Activated T-helper 2 cell treated with anti-CD3 and anti-CD28 coated beads, Interferon-gamma antibody, Interleukin-2, Interleukin-4, amounts not matched to agents 10 μg/mL and 5 μg/mL and 100 μg/mL, durations not matched to agents 14 hours and 24 hours and 36 hours (primary cell): ENCODE measurements around the gene LIN28A. TPM values are rescaled to one million over a fixed set of nuclear protein-coding genes. Genes with fewer than 3 reads are reported as not detected.
A peak's percentile ranks its signal among the peaks of the same experiment; 100 is the strongest.
"Not testable (repeated sequence)": the region's sequence is repeated elsewhere in the genome, so short reads cannot be mapped to it uniquely, and the experiment has no call there.

ENCODE experiments used
- DNase-seq: peaks from one replicate; pipeline ENCODE4 v3.0.0; 2021; ENCODE audit warnings: low spot score
- H3K27ac Mint-ChIP-seq: one replicate; pipeline ENCODE4 v1.8.0; 2021; ENCODE audit warnings: mixed read lengths
- H3K27me3 Mint-ChIP-seq: one replicate; pipeline ENCODE4 v1.8.0; 2021; ENCODE audit warnings: low read depth, mixed read lengths
- H3K36me3 Mint-ChIP-seq: one replicate; pipeline ENCODE4 v1.8.0; 2021; ENCODE audit warnings: low read depth, mixed read lengths
- H3K4me1 Mint-ChIP-seq: one replicate; pipeline ENCODE4 v1.8.0; 2021; ENCODE audit warnings: low read depth, mixed read lengths
- H3K4me3 Mint-ChIP-seq: one replicate; pipeline ENCODE4 v1.8.0; 2021; ENCODE audit warnings: low read depth, mild to moderate bottlenecking, moderate library complexity, mixed read lengths
- H3K9me3 Mint-ChIP-seq: one replicate; pipeline ENCODE4 v1.8.0; 2021; ENCODE audit warnings: mixed read lengths
- intact Hi-C: fragments of 100-400 bp; cut with micrococcal nuclease; formaldehyde crosslinking; loops from one replicate; pipeline ENCODE4 v1.15.1; 2023
- total RNA-seq: library from RNA; stranded (reverse); gene quantifications from 2 replicates; pipeline ENCODE4 v1.2.3, GENCODE V29; 2022

LIN28A gene
- total RNA-seq, 1 donor from 2014 or later = not detected

GRCh38 chr1:26373281-26373680, 37.3 kb upstream of the LIN28A start:
- peak; percentile 26 for DNase-seq
- Mint-ChIP-seq H3K4me3 (peak overlapping the region; percentile 17), H3K9me3 (peaks cover 9% of the 10 kb centered on the region), H3K27ac (peak overlapping the region; percentile 48), H3K27me3 (peaks cover 2% of the 10 kb centered on the region), H3K36me3 (peaks cover 5% of the 10 kb centered on the region), H3K4me1 (peaks cover 62% of the 10 kb centered on the region)
- intact Hi-C loops = no loop called here

- Mint-ChIP-seq H3K27ac (peak overlapping the region; percentile 48), H3K4me1 (peaks cover 67% of the 10 kb centered on the region), H3K9me3 (peaks cover 9% of the 10 kb centered on the region), H3K4me3 (peak overlapping the region; percentile 17), H3K36me3 (peaks cover 5% of the 10 kb centered on the region), H3K27me3 (no peaks in the 10 kb centered on the region)
- intact Hi-C loops = no loop called here
- DNase-seq = no peak
Observed at GRCh38 chr1:26373789-26374188, 36.8 kb upstream of the LIN28A start.

GRCh38 chr1:26374361-26374760, 36.3 kb upstream of the LIN28A start:
- H3K9me3 Mint-ChIP-seq, DNase-seq, intact Hi-C loops, H3K27me3 Mint-ChIP-seq, H3K4me3 Mint-ChIP-seq, H3K36me3 Mint-ChIP-seq: not testable (repeated sequence)
- Mint-ChIP-seq H3K27ac (peak overlapping the region; percentile 48), H3K4me1 (peaks cover 70% of the 10 kb centered on the region)

GRCh38 chr1:26375081-26375480, 35.5 kb upstream of the LIN28A start:
- no peak for DNase-seq
- Mint-ChIP-seq H3K4me1 (peaks cover 70% of the 10 kb centered on the region), H3K36me3 (peaks cover 5% of the 10 kb centered on the region), H3K4me3 (no peak overlapping the region), H3K27me3 (no peaks in the 10 kb centered on the region), H3K9me3 (peaks cover 9% of the 10 kb centered on the region), H3K27ac (peak overlapping the region; percentile 58)
- intact Hi-C loops = loop anchor here (5.0 kb wide), 2 partner anchors 58 to 98 kb away; partner anchors contain the start of gene CD52

- Mint-ChIP-seq H3K9me3 (peaks cover 4% of the 10 kb centered on the region), H3K27me3 (no peaks in the 10 kb centered on the region), H3K27ac (no peak overlapping the region), H3K4me1 (peaks cover 66% of the 10 kb centered on the region), H3K4me3 (no peak overlapping the region), H3K36me3 (peaks cover under 1% of the 10 kb centered on the region)
- DNase-seq = no peak
- intact Hi-C loops = loop anchor here (5.0 kb wide), 2 partner anchors 59 to 99 kb away; partner anchors contain the start of gene CD52
Observed at GRCh38 chr1:26376050-26376449, 34.6 kb upstream of the LIN28A start.

GRCh38 chr1:26378088-26378878, 32.3 kb upstream of the LIN28A start:
- Mint-ChIP-seq H3K36me3 (no peaks in the 10 kb centered on the region), H3K9me3 (peaks cover 3% of the 10 kb centered on the region), H3K27me3 (no peaks in the 10 kb centered on the region), H3K4me1 (peaks cover 58% of the 10 kb centered on the region), H3K4me3 (peak overlapping the region; percentile 44), H3K27ac (peak overlapping the region; percentile 75)
- intact Hi-C loops = loop anchor here (5.0 kb wide), 2 partner anchors 61 to 101 kb away; partner anchors contain the start of gene CD52
- peak; percentile 82 for DNase-seq

GRCh38 chr1:26378879-26379251, 31.8 kb upstream of the LIN28A start:
- Mint-ChIP-seq H3K27me3 (no peaks in the 10 kb centered on the region), H3K4me3 (no peak overlapping the region), H3K36me3 (no peaks in the 10 kb centered on the region), H3K9me3 (peaks cover 3% of the 10 kb centered on the region), H3K4me1 (peaks cover 52% of the 10 kb centered on the region), H3K27ac (no peak overlapping the region)
- no peak for DNase-seq
- intact Hi-C loops = loop anchor here (5.0 kb wide), 2 partner anchors 62 to 102 kb away; partner anchors contain the start of gene CD52

- Mint-ChIP-seq H3K27me3 (no peaks in the 10 kb centered on the region), H3K36me3 (no peaks in the 10 kb centered on the region), H3K9me3 (no peaks in the 10 kb centered on the region), H3K4me1 (peaks cover 36% of the 10 kb centered on the region), H3K27ac (no peak overlapping the region), H3K4me3 (no peak overlapping the region)
- DNase-seq = no peak
- intact Hi-C loops = no loop called here
Observed at GRCh38 chr1:26384076-26384475, 26.5 kb upstream of the LIN28A start.

- H3K27me3 Mint-ChIP-seq, H3K36me3 Mint-ChIP-seq, H3K9me3 Mint-ChIP-seq, H3K27ac Mint-ChIP-seq, intact Hi-C loops, DNase-seq, H3K4me3 Mint-ChIP-seq: not testable (repeated sequence)
- H3K4me1 Mint-ChIP-seq = peaks cover 42% of the 10 kb centered on the region
Observed at GRCh38 chr1:26385063-26385462, 25.6 kb upstream of the LIN28A start.

- Mint-ChIP-seq H3K9me3 (no peaks in the 10 kb centered on the region), H3K36me3 (no peaks in the 10 kb centered on the region), H3K4me3 (no peak overlapping the region), H3K4me1 (peaks cover 46% of the 10 kb centered on the region), H3K27me3 (peaks cover 4% of the 10 kb centered on the region), H3K27ac (no peak overlapping the region)
- intact Hi-C loops = no loop called here
- DNase-seq = no peak
Observed at GRCh38 chr1:26387447-26387846, 23.2 kb upstream of the LIN28A start.

- DNase-seq = no peak
- intact Hi-C loops = no loop called here
- no peaks in the 10 kb centered on the region for H3K9me3 Mint-ChIP-seq
- no peaks in the 10 kb centered on the region for H3K36me3 Mint-ChIP-seq
- H3K4me1 Mint-ChIP-seq = peaks cover 44% of the 10 kb centered on the region
- no peak overlapping the region for H3K27ac Mint-ChIP-seq
- H3K4me3 Mint-ChIP-seq = no peak overlapping the region
- peaks cover 7% of the 10 kb centered on the region for H3K27me3 Mint-ChIP-seq
Observed at GRCh38 chr1:26388791-26389445, 21.7 kb upstream of the LIN28A start.

- no peak overlapping the region for H3K27ac Mint-ChIP-seq
- intact Hi-C loops = loop anchor here (10.0 kb wide), 2 partner anchors 225 to 285 kb away; partner anchors contain the start of genes C1orf232 and ZNF593
- H3K9me3 Mint-ChIP-seq = no peaks in the 10 kb centered on the region
- H3K36me3 Mint-ChIP-seq = no peaks in the 10 kb centered on the region
- no peak for DNase-seq
- H3K27me3 Mint-ChIP-seq = peaks cover 9% of the 10 kb centered on the region
- H3K4me3 Mint-ChIP-seq = no peak overlapping the region
- peaks cover 38% of the 10 kb centered on the region for H3K4me1 Mint-ChIP-seq
Observed at GRCh38 chr1:26389604-26390247, 20.9 kb upstream of the LIN28A start.
